HG02884 (cell line): ENCODE data around the gene OR2T35.

ENCODE experiments used
- ATAC-seq: cut with Tn5 transposase; IDR thresholded peaks from one replicate; pipeline ENCODE4 v1.9.1; 2021; ENCODE audit warnings: mild to moderate bottlenecking, moderate library complexity; ENCODE audit not compliant: unreplicated experiment

Gene OR2T35

GRCh38 chr1:248627971-248628844, 16.9 kb downstream of the OR2T35 start:
- peak; percentile 59 for ATAC-seq

DNA sequence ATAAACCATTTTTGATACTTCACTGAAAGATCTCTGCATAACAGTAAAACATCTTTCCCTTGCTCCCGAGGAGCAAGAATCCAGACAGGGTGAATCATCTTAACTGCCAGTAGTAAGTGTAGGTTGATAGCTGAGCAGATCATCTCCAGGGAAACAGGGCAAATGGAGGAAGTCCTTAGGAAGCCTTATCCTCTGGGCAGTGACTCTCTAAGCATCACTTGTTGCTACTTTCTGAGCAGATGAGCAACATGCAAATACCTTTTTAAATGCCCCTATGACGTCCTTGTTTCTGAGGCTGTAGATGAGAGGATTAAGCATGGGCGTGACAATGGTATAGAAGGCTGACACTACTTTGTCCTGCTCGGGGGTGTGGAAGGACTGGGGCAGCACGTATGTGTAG, 19.1 kb downstream of the OR2T35 start:
- ATAC-seq, result no peak

- ATAC-seq, result no peak
These were observed 19.9 kb downstream of the OR2T35 start for GRCh38 chr1:248625166-248625565.

- peak; percentile 81 for ATAC-seq
These were observed 22.5 kb downstream of the OR2T35 start for GRCh38 chr1:248622570-248623001.

- no peak for ATAC-seq
These were observed 23.3 kb downstream of the OR2T35 start for GRCh38 chr1:248621770-248622169.

- ATAC-seq, result no peak
These were observed 26.2 kb downstream of the OR2T35 start for GRCh38 chr1:248618878-248619277.

GRCh38 chr1:248618119-248618518, 27.0 kb downstream of the OR2T35 start:
- ATAC-seq, result no peak

GRCh38 chr1:248613742-248614141, 31.3 kb downstream of the OR2T35 start:
- no peak for ATAC-seq

- ATAC-seq, result no peak
These were observed 33.1 kb downstream of the OR2T35 start for GRCh38 chr1:248611883-248612414.

- no peak for ATAC-seq
These were observed 34.8 kb downstream of the OR2T35 start for GRCh38 chr1:248610301-248610700.

DNA sequence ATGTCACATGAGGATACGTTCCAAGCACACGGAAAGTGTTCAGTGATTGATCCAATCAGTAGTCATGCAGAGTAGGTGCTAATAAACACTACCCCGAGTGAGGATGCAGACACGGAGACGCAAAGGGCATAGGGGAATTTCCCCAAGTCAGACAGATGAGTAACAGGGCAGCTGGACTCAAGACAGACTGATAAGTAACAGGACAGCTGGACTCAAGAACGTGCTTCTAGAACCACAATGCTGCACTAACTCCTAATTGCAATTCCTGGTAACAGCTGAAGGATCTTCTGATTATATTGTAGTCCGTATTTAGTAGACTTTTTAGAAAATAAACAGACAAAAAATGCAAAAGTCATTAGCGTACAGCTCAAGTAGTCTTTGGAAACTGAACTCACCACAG, 45.7 kb downstream of the OR2T35 start:
- ATAC-seq, result no peak

- no peak for ATAC-seq
These were observed 47.5 kb downstream of the OR2T35 start, which contains the start of gene OR2T10 for GRCh38 chr1:248597589-248597988. TSS of gene OR2T10 (minus strand) at chr1:248597700. CDS start at chr1:248593768, 3,932 bp downstream.

- ATAC-seq, result no peak
These were observed 48.5 kb downstream of the OR2T35 start for GRCh38 chr1:248596615-248597014.

DNA sequence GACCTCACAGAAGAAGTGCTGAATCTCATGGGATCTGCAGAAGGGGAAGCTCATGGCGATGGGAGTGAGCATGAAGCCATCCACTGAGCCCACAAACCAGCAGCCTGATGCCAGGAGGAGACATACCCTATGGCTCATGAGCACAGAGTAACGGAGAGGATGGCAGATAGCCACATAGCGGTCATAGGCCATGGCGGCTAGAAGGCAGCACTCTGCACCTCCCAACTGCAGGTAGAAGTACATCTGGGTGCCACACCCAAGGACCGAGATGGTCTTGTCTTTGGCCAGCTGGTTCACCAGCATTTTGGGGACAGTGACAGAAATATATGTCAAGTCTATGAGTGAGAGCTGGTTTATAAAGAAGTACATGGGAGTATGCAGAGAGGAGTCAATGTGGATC, 51.9 kb downstream of the OR2T35 start:
- no peak for ATAC-seq

DNA sequence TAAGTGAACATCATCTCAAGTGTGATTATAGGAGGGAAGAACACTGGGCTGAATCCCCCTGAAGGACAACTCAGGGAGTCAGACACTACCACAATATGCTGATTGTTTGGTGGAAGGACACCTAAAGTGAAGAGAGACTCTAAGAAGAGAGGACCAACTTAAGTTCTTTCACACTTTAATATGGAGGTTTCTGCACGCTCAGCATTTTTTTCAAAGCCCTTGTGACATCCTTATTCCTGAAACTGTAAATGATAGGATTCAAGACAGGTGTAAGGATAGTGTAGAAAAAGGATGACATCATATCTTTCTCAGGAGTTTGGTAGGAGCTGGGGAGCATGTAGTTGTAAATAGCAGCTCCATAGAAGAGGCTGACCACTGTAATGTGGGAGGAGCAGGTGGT, 52.4 kb downstream of the OR2T35 start:
- no peak for ATAC-seq

DNA sequence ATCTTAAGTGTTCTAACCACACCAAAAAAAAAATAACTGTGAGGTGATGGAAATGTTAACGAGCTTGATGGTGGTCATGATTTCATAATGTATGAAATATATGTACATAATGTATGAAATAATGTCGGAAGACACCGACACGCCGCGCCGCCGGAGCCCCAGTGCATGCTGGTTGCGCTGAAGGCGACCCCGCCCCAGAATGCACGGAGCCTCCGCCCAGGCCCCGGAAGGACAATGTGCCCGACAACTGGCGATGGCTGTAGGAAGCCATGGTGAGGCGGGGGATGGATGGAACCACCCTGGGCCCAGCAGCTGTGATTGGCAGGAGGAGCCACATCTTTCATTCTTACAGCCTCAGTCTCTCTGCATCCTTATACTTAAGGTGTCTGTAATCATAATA, 55.0 kb downstream of the OR2T35 start:
- ATAC-seq, result no peak

DNA sequence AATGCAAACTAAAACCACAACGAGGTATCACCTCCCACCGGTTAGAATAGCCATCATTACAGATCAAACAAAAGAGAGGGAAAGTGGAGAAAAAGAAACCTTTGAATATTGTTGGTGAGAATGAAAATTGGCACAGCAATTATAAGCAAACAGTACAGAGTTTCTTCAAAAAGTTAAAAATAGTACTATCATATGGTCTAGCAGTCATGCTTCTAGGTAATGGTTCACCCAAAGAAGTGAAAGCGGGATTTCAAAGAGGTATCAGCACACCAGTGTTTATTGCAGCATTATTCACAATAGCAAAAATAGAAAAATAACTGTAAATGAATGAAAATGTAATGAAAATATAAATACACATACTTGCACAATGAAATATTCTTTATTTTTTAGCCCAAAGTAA, 55.7 kb downstream of the OR2T35 start:
- ATAC-seq, result no peak
